GM10266 (cell line): ENCODE measurements around the gene TMEM270.

Source experiments
- DNase-seq: peaks from one replicate; pipeline ENCODE4 v3.0.0; 2012; ENCODE audit errors: extremely low spot score
- CTCF ChIP-seq: IDR thresholded peaks from 2 replicates; pipeline ENCODE4 v1.5.1; 2012; ENCODE audit warnings: mild to moderate bottlenecking, low read depth; ENCODE audit not compliant: control insufficient read depth, insufficient read depth; ENCODE audit errors: missing control alignments

The TMEM270 gene

GRCh38 chr7:73907554-73908122, 46.7 kb downstream of the TMEM270 start:
- TF ChIP-seq CTCF = no peak
- DNase-seq = no peak

GRCh38 chr7:73908123-73908611, 47.2 kb downstream of the TMEM270 start:
- no peak for TF ChIP-seq CTCF
- DNase-seq = no peak

GRCh38 chr7:73909051-73909941, 48.3 kb downstream of the TMEM270 start:
- DNase-seq = no peak
- no peak for TF ChIP-seq CTCF

- DNase-seq = no peak
- no peak for TF ChIP-seq CTCF
These were observed 49.0 kb downstream of the TMEM270 start for GRCh38 chr7:73909996-73910395.

GRCh38 chr7:73912223-73912622, 51.3 kb downstream of the TMEM270 start:
- TF ChIP-seq CTCF = no peak
- DNase-seq = no peak
